Measurements from ENCODE around the gene TNFRSF19.

- TF ChIP-seq, protein P1, sequence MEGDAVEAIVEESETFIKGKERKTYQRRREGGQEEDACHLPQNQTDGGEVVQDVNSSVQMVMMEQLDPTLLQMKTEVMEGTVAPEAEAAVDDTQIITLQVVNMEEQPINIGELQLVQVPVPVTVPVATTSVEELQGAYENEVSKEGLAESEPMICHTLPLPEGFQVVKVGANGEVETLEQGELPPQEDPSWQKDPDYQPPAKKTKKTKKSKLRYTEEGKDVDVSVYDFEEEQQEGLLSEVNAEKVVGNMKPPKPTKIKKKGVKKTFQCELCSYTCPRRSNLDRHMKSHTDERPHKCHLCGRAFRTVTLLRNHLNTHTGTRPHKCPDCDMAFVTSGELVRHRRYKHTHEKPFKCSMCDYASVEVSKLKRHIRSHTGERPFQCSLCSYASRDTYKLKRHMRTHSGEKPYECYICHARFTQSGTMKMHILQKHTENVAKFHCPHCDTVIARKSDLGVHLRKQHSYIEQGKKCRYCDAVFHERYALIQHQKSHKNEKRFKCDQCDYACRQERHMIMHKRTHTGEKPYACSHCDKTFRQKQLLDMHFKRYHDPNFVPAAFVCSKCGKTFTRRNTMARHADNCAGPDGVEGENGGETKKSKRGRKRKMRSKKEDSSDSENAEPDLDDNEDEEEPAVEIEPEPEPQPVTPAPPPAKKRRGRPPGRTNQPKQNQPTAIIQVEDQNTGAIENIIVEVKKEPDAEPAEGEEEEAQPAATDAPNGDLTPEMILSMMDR (conservative IDR thresholded peaks at IDR 0.05; ENCODE audit: low read length): no peak
- no peak for TF ChIP-seq EZH2phosphoT487 (IDR thresholded peaks at IDR 0.05; ENCODE audit: borderline replicate concordance, low read depth, low read length)
These were observed 40.8 kb downstream of the TNFRSF19 start for GRCh38 chr13:23610966-23611491.

All from OCI-LY7 (cell line).